Brain pericyte (primary cell): ENCODE results near the gene SNRNP25.
"Not testable (repeated sequence)": the region's sequence is repeated elsewhere in the genome, so short reads cannot be mapped to it uniquely, and the experiment has no call there.

ENCODE experiments used
- DNase-seq: peaks from one replicate; pipeline ENCODE4 v3.0.0-alpha.2; 2012; ENCODE audit warnings: low read depth, low spot score

SNRNP25 gene

DNA sequence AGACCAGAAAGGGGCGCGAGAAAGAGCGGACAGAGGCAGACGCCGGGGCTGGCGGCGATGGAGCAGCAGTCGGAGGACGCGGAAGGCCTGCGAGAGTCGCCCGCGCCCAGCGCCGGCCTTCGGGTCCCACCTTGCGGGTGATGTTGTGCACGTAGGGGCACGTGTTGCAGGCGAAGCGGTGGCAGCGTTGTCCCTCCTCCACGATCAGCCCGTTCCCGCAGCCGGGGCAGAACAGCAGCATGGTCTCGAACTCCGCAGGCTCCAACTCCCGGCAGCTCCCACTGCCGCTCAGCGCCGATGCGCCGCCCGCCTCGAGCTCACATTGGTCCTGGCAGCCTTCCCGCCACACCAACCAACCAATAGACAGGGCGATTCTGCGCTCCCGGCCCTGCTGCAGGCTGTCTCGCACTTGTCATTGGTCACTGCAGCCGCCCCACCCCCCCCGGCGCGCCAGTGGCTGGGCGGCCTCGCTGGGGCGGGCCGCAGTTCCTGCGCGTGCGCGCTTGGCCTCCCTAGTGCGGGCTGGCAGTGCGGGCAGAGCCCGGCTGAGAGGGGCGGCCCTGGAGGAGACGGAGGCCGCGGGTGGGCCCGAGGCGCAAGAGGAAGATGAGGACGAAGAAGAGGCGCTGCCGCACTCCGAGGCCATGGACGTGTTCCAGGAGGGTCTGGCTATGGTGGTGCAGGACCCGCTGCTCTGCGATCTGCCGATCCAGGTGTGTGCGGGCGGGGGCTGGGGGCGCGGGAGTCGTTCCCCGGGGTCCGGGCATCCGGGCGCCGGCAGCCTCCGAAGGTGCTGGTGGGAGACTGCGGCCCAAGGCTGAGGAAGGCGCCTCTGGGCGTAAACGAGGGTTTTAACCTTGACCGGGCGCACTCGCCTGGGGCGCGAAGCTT is at the start of gene SNRNP25, which contains the start of gene POLR3K:
Gene SNRNP25, plus strand, starts transcription at position 483 of the 891 bp plus-strand sequence. Its CDS starts 189 bp downstream, at position 672.
Gene POLR3K, minus strand, starts transcription at position 263 of the 891 bp plus-strand sequence. Its CDS starts 22 bp downstream, at position 241.
- peak; percentile 95 for DNase-seq

DNA sequence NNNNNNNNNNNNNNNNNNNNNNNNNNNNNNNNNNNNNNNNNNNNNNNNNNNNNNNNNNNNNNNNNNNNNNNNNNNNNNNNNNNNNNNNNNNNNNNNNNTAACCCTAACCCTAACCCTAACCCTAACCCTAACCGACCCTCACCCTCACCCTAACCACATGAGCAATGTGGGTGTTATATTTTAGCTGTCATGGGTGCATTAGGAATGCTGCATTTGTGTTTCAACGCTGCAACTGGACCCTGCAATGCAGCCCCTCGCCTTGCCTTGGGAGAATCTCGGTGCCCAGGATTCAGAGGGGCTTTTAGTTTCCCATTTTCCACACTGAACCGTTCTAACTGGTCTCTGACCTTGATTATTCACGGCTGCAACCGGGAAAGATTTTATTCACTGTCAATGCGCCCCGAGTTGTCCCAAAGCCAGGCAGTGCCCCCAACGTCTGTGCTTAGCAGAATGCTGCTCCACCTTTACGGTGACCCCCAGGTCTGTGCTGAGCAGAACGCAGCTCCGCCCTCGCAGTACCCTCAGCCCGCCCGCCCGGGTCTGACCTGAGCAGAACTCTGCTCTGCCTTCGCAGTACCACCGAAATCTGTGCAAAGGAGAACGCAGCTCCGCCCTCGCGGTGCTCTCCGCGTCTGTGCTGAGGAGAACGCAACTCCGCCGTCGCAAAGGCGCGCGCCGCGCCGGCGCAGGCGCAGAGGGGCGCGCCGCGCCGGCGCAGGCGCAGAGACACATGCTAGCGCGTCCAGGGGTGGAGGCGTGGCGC is 43.5 kb upstream of the SNRNP25 start:
- DNase-seq = no peak

- not testable (repeated sequence) for DNase-seq
Measured at GRCh38 chr16:10772-11171, 42.9 kb upstream of the SNRNP25 start.

- DNase-seq = not testable (repeated sequence)
Measured at GRCh38 chr16:17062-17765, 36.4 kb upstream of the SNRNP25 start.

- not testable (repeated sequence) for DNase-seq
Measured at GRCh38 chr16:20886-21285, 32.7 kb upstream of the SNRNP25 start.

DNA sequence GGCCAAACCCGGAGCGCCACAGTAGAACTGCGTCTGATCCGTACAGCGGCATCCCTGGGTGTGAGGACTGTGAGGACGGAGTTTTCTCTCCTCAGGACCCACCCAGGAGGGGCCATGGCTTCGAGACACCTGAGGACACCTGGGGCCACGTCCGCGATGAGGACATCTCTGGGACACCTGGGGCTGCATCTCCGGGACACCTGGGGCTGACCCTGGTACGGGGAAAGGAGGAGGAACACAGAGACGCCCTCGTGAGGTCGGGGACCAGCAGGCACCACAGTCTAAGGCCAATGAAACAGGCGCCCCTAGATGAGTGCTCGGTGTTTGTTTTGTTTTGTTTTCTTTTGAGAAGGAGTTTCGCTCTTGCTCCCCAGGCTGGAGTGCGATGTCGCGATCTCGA is 29.5 kb upstream of the SNRNP25 start:
- not testable (repeated sequence) for DNase-seq

GRCh38 chr16:25926-26348 is 27.7 kb upstream of the SNRNP25 start:
- DNase-seq = not testable (repeated sequence)

DNA sequence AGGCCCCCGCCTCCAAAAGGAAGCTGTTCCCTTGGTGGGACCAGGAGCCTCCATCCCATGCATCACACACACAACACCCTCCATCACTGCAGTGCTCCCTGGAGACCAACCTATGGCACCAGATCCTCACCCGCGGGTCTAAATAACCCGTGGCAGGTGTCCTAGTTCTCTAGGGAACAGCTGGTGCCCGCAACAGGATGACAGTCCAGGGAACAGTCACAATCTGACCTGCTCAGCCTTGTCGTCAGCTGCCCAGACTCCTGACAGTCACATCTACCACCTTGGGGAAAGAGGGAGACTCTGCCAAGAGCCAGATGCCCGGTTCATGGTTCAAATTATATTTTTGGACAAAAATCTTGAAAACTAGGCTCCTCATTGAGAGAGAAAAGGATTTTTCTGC is 23.0 kb upstream of the SNRNP25 start:
- DNase-seq = not testable (repeated sequence)

DNA sequence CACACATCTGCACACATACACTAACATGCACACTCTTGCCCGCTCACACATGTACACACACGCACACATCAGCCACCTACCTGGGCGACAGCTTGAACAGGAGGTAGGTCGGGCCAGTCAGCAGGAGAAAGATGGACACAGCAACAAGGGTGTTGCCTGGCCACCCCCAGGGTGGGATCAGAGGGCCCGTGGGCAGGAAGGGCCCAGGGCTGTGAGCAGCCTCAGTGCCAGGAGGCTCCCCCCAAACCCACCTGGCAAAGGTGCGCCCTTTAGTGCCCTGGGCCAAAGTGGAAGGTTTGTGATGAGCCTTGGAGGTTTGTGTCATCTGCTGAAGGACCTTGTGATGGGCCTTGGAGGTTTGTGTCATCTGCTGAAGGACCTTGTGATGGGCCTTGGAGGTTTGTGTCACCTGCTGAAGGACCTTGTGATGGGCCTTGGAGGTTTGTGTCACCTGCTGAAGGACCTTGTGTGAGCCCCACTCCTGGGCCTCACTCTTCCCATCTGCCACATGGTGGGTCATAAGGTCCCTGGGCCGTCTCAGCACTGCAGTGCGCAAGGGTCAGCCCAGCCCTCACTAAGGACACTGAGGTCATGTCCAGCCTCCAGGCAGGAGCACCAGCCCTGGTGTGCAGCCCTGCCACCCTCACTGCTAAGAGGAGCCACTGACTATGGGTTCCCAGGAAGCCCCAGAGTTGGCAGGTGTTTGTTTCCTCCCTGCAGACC is 20.3 kb upstream of the SNRNP25 start:
- DNase-seq = not testable (repeated sequence)

- DNase-seq = no peak
Measured at GRCh38 chr16:33877-34647, 19.6 kb upstream of the SNRNP25 start.

- no peak for DNase-seq
Measured at GRCh38 chr16:34648-34987, 19.0 kb upstream of the SNRNP25 start.

DNA sequence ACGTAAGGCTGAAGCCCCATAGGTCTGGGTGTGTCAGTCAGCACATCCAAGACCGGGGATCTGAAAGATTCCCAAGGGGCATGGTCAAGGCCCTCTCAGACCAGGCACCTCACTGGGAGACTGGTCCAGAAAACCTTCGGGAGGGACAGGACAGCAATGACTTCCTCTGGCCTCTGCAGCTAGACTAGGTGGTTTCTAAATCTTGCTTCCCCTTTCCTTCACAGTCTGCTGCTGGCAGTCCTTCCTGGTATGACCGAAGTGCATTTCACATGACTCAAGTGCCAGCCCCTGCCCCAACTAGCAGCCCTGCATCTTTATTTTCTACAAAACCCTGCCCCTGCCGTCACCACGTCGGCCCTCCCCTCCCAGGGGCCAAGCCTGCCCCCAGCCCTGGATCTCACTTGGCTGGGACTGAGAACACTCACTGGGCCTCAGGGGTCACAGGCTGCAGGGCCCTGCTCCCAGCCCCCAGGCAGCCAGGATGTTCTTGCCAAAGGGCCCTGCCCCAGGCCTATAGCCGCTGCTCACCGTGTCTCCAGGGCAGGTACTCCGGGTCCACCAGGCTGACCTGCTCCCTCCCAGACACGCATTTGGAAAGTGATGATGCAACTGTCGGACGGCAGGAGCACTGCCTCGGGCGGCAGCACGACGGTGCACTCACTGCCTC is 18.5 kb upstream of the SNRNP25 start:
- no peak for DNase-seq

GRCh38 chr16:35678-36305 is 17.8 kb upstream of the SNRNP25 start:
- no peak for DNase-seq

DNA sequence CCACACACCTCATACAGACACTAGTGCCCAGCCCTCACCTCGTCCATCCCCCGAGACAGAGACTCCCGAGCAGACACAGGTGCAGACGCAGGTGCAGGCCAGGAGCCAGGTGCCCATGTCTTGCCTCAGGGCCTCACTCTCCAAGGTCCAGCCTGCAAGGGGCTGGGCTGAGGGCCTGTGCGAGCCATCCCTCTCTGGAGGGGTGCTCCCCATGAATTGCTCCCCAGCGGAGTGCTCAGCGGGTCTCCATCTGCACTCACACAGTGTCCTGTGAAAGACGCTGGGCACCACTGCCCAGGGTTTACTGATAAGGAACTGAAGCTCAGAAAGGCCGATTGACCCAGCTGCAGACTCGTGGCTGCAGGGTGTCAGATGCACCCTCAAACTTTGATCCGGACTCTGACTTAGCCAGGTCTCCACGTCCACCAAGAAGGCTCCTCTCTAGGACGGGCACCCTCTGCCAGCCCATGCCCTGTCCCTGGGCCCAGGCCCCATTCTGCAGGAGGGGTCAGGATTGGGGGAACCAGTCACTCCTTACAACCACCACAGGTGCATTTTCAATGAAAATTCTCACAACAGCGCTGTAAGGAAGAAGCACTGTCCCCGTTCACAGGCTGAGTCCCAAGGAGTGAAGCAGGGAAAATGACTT is 17.2 kb upstream of the SNRNP25 start:
- DNase-seq = no peak

- DNase-seq = no peak
Measured at GRCh38 chr16:37511-37910, 16.1 kb upstream of the SNRNP25 start.

GRCh38 chr16:38206-38605 is 15.4 kb upstream of the SNRNP25 start:
- not testable (repeated sequence) for DNase-seq

- no peak for DNase-seq
Measured at GRCh38 chr16:38941-39892, 14.4 kb upstream of the SNRNP25 start.
